A549 (cell line): ENCODE results near the gene GMPR. TPM values are rescaled to one million over a fixed set of nuclear protein-coding genes. Genes with fewer than 3 reads are reported as not detected.
A peak's percentile ranks its signal among the peaks of the same experiment; 100 is the strongest.

Source experiments
- ATAC-seq, 2 experiments: fragments of 200-7000 bp in 1 of 2; fragments of >200 bp in 1 of 2; cut with Nextera tagmentation in 1 of 2; cut with Tn5 transposase in 1 of 2; 3 replicates each; pipeline versions ENCODE4 v1.8.0 to v1.9.1; 2018 to 2020; ENCODE audit warnings: mild to moderate bottlenecking in 1 of 2, moderate library complexity in 1 of 2
- CTCF ChIA-PET: fragments of 300-600 bp; sonication (Branson Sonifier 250); formaldehyde crosslinking; extraction: SDS; loops from one replicate; lab custom pipeline; 2021; ENCODE audit warnings: antibody characterized with exemption, inconsistent platforms; lab: Yijun Ruan, JAX
- POLR2A ChIA-PET: fragments of 350-600 bp; formaldehyde crosslinking; extraction: SDS; loops from one replicate; lab custom pipeline; 2021; ENCODE audit warnings: antibody characterized with exemption, inconsistent platforms; lab: Yijun Ruan, JAX
- DNase-seq, 2 experiments: peaks; one replicate each; pipeline versions ENCODE4 v3.0.0 to v3.0.0-alpha.2; 2011 to 2016; ENCODE audit warnings: low read depth in 1 of 2, low spot score in 1 of 2
- FAIRE-seq: peaks from 2 replicates; lab custom pipeline; 2011; peaks lifted over from hg19 to GRCh38; lab: Jason Lieb, UNC
- H3K27ac ChIP-seq, 2 experiments: fragments of >200 bp; sonication (Bioruptor Twin); formaldehyde crosslinking; 3 replicates each; pipeline ENCODE4 v1.5.1; 2016 to 2017
- H3K4me1 ChIP-seq: fragments of >200 bp; sonication (Bioruptor Twin); formaldehyde crosslinking; 3 replicates; pipeline ENCODE4 v1.6.1; 2016
- H3K4me2 ChIP-seq: fragments of >200 bp; sonication (Bioruptor Twin); formaldehyde crosslinking; 3 replicates; pipeline ENCODE4 v1.6.1; 2016
- H3K4me3 ChIP-seq: fragments of >200 bp; sonication (Bioruptor Twin); formaldehyde crosslinking; 3 replicates; pipeline ENCODE4 v1.5.1; 2016
- H3K9me3 ChIP-seq: fragments of >200 bp; sonication (Bioruptor Twin); formaldehyde crosslinking; 3 replicates; pipeline ENCODE4 v1.6.1; 2016
- BCL3 ChIP-seq: fragments of >200 bp; sonication (Bioruptor Twin); formaldehyde crosslinking; IDR thresholded peaks from 3 replicates; pipeline ENCODE4 v1.6.1; 2016
- CBX2 ChIP-seq: fragments of 200-600 bp; sonication (generic); IDR thresholded peaks from 2 replicates; pipeline ENCODE4 v1.6.1; 2016; ENCODE audit warnings: low read depth, mild to moderate bottlenecking, borderline replicate concordance
- CBX8 ChIP-seq: fragments of 200-600 bp; sonication (generic); IDR thresholded peaks from 2 replicates; pipeline ENCODE4 v1.6.1; 2016
- CEBPB ChIP-seq, 2 experiments: fragments of >200 bp in 1 of 2; sonication (Bioruptor Twin) in 1 of 2; formaldehyde crosslinking in 1 of 2; IDR thresholded peaks; 2 replicates each; pipeline ENCODE4 v1.6.1; 2012 to 2016
- CTCF ChIP-seq: fragments of >200 bp; sonication (Bioruptor Twin); formaldehyde crosslinking; IDR thresholded peaks from 3 replicates; pipeline ENCODE4 v1.5.1; 2016
- ELK1 ChIP-seq: fragments of 150-350 bp; IDR thresholded peaks from 2 replicates; pipeline ENCODE4 v1.6.1; 2014; ENCODE audit warnings: low read depth, mild to moderate bottlenecking, low read length
- FOSL2 ChIP-seq, 2 experiments: fragments of 450-650 bp in 1 of 2; fragments of >200 bp in 1 of 2; sonication (Bioruptor Twin) in 1 of 2; formaldehyde crosslinking; IDR thresholded peaks; 2 replicates each; pipeline versions ENCODE4 v1.5.0 to v1.6.1; 2016 to 2020; ENCODE audit warnings: mild to moderate bottlenecking in 1 of 2, moderate library complexity in 1 of 2
- GATA3 ChIP-seq: IDR thresholded peaks from 2 replicates; pipeline ENCODE4 v1.6.1; 2012; ENCODE audit warnings: borderline replicate concordance
- JUNB ChIP-seq: fragments of >200 bp; sonication (Bioruptor Twin); formaldehyde crosslinking; IDR thresholded peaks from 2 replicates; pipeline ENCODE4 v1.6.1; 2016
- MAX ChIP-seq: IDR thresholded peaks from 2 replicates; pipeline ENCODE4 v1.6.1; 2012
- MAZ ChIP-seq: fragments of 150-350 bp; IDR thresholded peaks from 2 replicates; pipeline ENCODE4 v1.6.1; 2014; ENCODE audit warnings: antibody characterized with exemption, low read depth, low read length, borderline replicate concordance
- NPAS2 ChIP-seq: fragments of 250-450 bp; sonication (Bioruptor Pico); IDR thresholded peaks from 2 replicates; pipeline ENCODE4 v1.8.0; 2022; ENCODE audit warnings: mild to moderate bottlenecking, moderate library complexity, borderline replicate concordance
- PBX3 ChIP-seq: IDR thresholded peaks from 2 replicates; pipeline ENCODE4 v1.6.1; 2012
- RAD21 ChIP-seq, 2 experiments: fragments of >200 bp in 1 of 2; sonication (Bioruptor Twin) in 1 of 2; formaldehyde crosslinking in 1 of 2; IDR thresholded peaks in 1 of 2; conservative IDR thresholded peaks in 1 of 2; 2 replicates in 1 of 2; 3 replicates in 1 of 2; pipeline ENCODE4 v1.6.1; 2012 to 2018; ENCODE audit warnings: inconsistent platforms in 1 of 2
- RARB ChIP-seq: fragments of 250-450 bp; sonication (Bioruptor Pico); IDR thresholded peaks from 2 replicates; pipeline ENCODE4 v1.8.0; 2021; ENCODE audit warnings: mild to moderate bottlenecking, moderate library complexity
- REST ChIP-seq: fragments of 200-600 bp; sonication (generic); IDR thresholded peaks from 2 replicates; pipeline ENCODE4 v1.6.1; 2016; ENCODE audit warnings: antibody characterized with exemption, mild to moderate bottlenecking, moderate library complexity
- SREBF2 ChIP-seq: fragments of 450-650 bp; IDR thresholded peaks from 2 replicates; pipeline ENCODE4 v1.6.1; 2014; ENCODE audit warnings: mild to moderate bottlenecking, moderate library complexity
- TFCP2L1 ChIP-seq: fragments of 250-450 bp; sonication (Bioruptor Pico); IDR thresholded peaks from 2 replicates; pipeline ENCODE4 v1.5.0; 2021; ENCODE audit warnings: mild to moderate bottlenecking
- USF2 ChIP-seq: fragments of 450-650 bp; IDR thresholded peaks from 2 replicates; pipeline ENCODE4 v1.6.1; 2014; ENCODE audit warnings: antibody characterized with exemption
- ZFP36 ChIP-seq: fragments of 450-650 bp; IDR thresholded peaks from 2 replicates; pipeline ENCODE4 v1.6.1; 2014; ENCODE audit warnings: borderline replicate concordance; ENCODE audit not compliant: partially characterized antibody
- ZNF302 ChIP-seq: fragments of 250-450 bp; sonication (Bioruptor Pico); IDR thresholded peaks from 2 replicates; pipeline ENCODE4 v1.9.0; 2021; ENCODE audit warnings: inconsistent platforms, mild to moderate bottlenecking, moderate library complexity
- WGBS: methylation state at CpG from one replicate; pipeline ENCODE4 v1.1.6; 2017; ENCODE audit errors: missing lambda C conversion rate; 5-methylcytosine and 5-hydroxymethylcytosine counted together
- polyA plus RNA-seq, 4 experiments: library from polyadenylated mRNA; depleted of rRNA in 3 of 4; stranded (reverse); fragments of >200 nt; fragmentation: RNase III in 1 of 4; extraction: RNeasy Plus Mini Kit Qiagen cat#74134 plus additional on column Dnase treatment in 1 of 4; gene quantifications; 2 replicates in 3 of 4; 3 replicates in 1 of 4; pipeline ENCODE4 v1.2.3, GENCODE V29; 2011 to 2017

Gene GMPR
- polyA plus RNA-seq, 2 of the 4 experiments (the other 2 are of a cell fraction), result 0.23 to 0.34 TPM

- DNase-seq (peak; percentile 21 to 26), FAIRE-seq (no peak), ATAC-seq (peak in 1 of 2 experiments; percentile 44; a peak in 3 of 6 replicates)
- ChIA-PET POLR2A (no interaction called here), CTCF (interaction anchor here (0.6 to 3.9 kb wide), 11 partner anchors 11 to 1112 kb away, joined by 3 to 23 read pairs (median 4); no protein-coding TSS in a partner anchor)
- H3K9me3 ChIP-seq, result no peaks in the 10 kb centered on the region
- H3K27ac ChIP-seq, result no peak overlapping the region
- H3K4me1 ChIP-seq, result peaks cover 9% of the 10 kb centered on the region; the same call in 1 of the 3 replicates
- 45% methylated on average over 7 of the region's 7 CpGs for WGBS
- no peak overlapping the region for H3K4me3 ChIP-seq
- TF ChIP-seq BCL3 (no peak), RAD21 (conservative IDR thresholded peaks at IDR 0.05 in 1 of 2, IDR thresholded peaks at IDR 0.05 in 1 of 2) (peak in 1 of 2 experiments; percentile 29; a peak in 1 of 5 replicates), CTCF (peak; percentile 55)
- no peak overlapping the region for H3K4me2 ChIP-seq
Measured at GRCh38 chr6:16316741-16317251, 78.4 kb downstream of the GMPR start.

GRCh38 chr6:16318538-16318937, 80.2 kb downstream of the GMPR start:
- Histone ChIP-seq H3K4me2 (no peak overlapping the region), H3K27ac (no peak overlapping the region), H3K4me3 (no peak overlapping the region), H3K9me3 (no peaks in the 10 kb centered on the region)
- no peak for DNase-seq
- CTCF ChIA-PET, result interaction anchor here (1.2 to 3.9 kb wide), 2 partner anchors 12 to 14 kb away, joined by 4 to 23 read pairs; no protein-coding TSS in a partner anchor
- FAIRE-seq, result no peak
- POLR2A ChIA-PET, result no interaction called here
- TF ChIP-seq CBX8 (no peak), MAX (no peak), CEBPB (IDR thresholded peaks at IDR 0.05) (no peak), PBX3 (no peak), MAZ (no peak), NPAS2 (CRISPR knock-in tag) (no peak), ZFP36 (no peak), ZNF302 (CRISPR knock-in tag) (no peak), SREBF2 (no peak), USF2 (no peak)
- TF ChIP-seq, all 56 proteins: peak for 0
- 68% methylated on average over 6 of the region's 6 CpGs for WGBS
- H3K4me1 ChIP-seq, result peaks cover 9% of the 10 kb centered on the region; the same call in 1 of the 3 replicates
- ATAC-seq, result no peak

GRCh38 chr6:16318953-16319720, 80.8 kb downstream of the GMPR start:
- WGBS, result 95% methylated on average over 7 of the region's 8 CpGs
- no peak for ATAC-seq
- H3K4me1 ChIP-seq, result peaks cover 9% of the 10 kb centered on the region; the same call in 1 of the 3 replicates
- no peak overlapping the region for H3K27ac ChIP-seq
- H3K4me3 ChIP-seq, result no peak overlapping the region
- FAIRE-seq, result no peak
- ChIA-PET POLR2A (no interaction called here), CTCF (interaction anchor here (0.6 to 3.9 kb wide), 3 partner anchors 11 to 41 kb away, joined by 4 to 23 read pairs (median 6); no protein-coding TSS in a partner anchor)
- H3K9me3 ChIP-seq, result no peaks in the 10 kb centered on the region
- H3K4me2 ChIP-seq, result no peak overlapping the region
- DNase-seq, result no peak
- TF ChIP-seq REST (no peak), GATA3 (no peak), JUNB (no peak), RARB (CRISPR knock-in tag) (no peak), ELK1 (no peak), CBX2 (no peak), TFCP2L1 (CRISPR knock-in tag) (no peak), FOSL2 (IDR thresholded peaks at IDR 0.05) (no peak), FOSL2 (CRISPR knock-in tag; IDR thresholded peaks at IDR 0.05) (no peak)
